Measurements from ENCODE around the gene MAP2K2.

Gene MAP2K2

GRCh38 chr19:4058693-4059452 lies 65.0 kb downstream of the MAP2K2 start:
- no peak for DNase-seq

- no peak for DNase-seq
Observed at GRCh38 chr19:4057931-4058692, 65.8 kb downstream of the MAP2K2 start.

- DNase-seq: no peak
Observed at GRCh38 chr19:4055209-4055552, 68.7 kb downstream of the MAP2K2 start.

- no peak for DNase-seq
Observed at GRCh38 chr19:4054441-4055208, 69.3 kb downstream of the MAP2K2 start.

GRCh38 chr19:4053423-4054324 lies 70.2 kb downstream of the MAP2K2 start:
- no peak for DNase-seq

- DNase-seq: no peak
Observed at GRCh38 chr19:4052993-4053422, 70.9 kb downstream of the MAP2K2 start.

GRCh38 chr19:4052114-4052992 lies 71.6 kb downstream of the MAP2K2 start:
- DNase-seq: no peak

GRCh38 chr19:4051175-4052101 lies 72.5 kb downstream of the MAP2K2 start:
- DNase-seq: no peak

GRCh38 chr19:4049432-4049831 lies 74.5 kb downstream of the MAP2K2 start:
- no peak for DNase-seq

GRCh38 chr19:4046946-4047683 lies 76.8 kb downstream of the MAP2K2 start:
- no peak for DNase-seq

- DNase-seq: no peak
Observed at GRCh38 chr19:4046362-4046691, 77.6 kb downstream of the MAP2K2 start.

GRCh38 chr19:4045597-4046361 lies 78.1 kb downstream of the MAP2K2 start:
- no peak for DNase-seq

- DNase-seq: no peak
Observed at GRCh38 chr19:4044990-4045465, 78.9 kb downstream of the MAP2K2 start.

- DNase-seq: no peak
Observed at GRCh38 chr19:4043966-4044715, 79.8 kb downstream of the MAP2K2 start.

GRCh38 chr19:4043401-4043800 lies 80.5 kb downstream of the MAP2K2 start:
- no peak for DNase-seq

- no peak for DNase-seq
Observed at GRCh38 chr19:4042731-4043082, 81.2 kb downstream of the MAP2K2 start.

GRCh38 chr19:4042064-4042730 lies 81.7 kb downstream of the MAP2K2 start:
- no peak for DNase-seq
